ENCODE measurements around the gene SPEM1.

- TF ChIP-seq POLR2A (IDR thresholded peaks at IDR 0.05) (no peak), CTCF (IDR thresholded peaks at IDR 0.05) (no peak)
These were observed 39.8 kb upstream of the SPEM1 start for GRCh38 chr17:7380321-7380720.

Data from thyroid gland (tissue), 4 donors.